Panc1 (cell line): ENCODE results near the gene NDUFA1.

Source experiments
- SIN3A ChIP-seq: IDR thresholded peaks from 2 replicates; pipeline ENCODE4 v1.6.1; 2012; ENCODE audit warnings: low read depth, mild to moderate bottlenecking, low read length, moderate library complexity, borderline replicate concordance; ENCODE audit not compliant: insufficient read depth
- TF ChIP-seq, protein P1 (sequence below): fragments of 450-650 bp; IDR thresholded peaks from 2 replicates; pipeline ENCODE4 v1.5.1; 2017; ENCODE audit warnings: mild to moderate bottlenecking
- TF ChIP-seq, protein P2 (sequence below), 2 experiments: IDR thresholded peaks; 2 replicates each; pipeline ENCODE4 v1.6.1; 2011 to 2012; ENCODE audit warnings: low read depth in 2 of 2, control low read depth in 1 of 2, low read length in 1 of 2, mild to moderate bottlenecking in 1 of 2, moderate library complexity in 1 of 2; ENCODE audit not compliant: insufficient read depth in 1 of 2

DNA sequence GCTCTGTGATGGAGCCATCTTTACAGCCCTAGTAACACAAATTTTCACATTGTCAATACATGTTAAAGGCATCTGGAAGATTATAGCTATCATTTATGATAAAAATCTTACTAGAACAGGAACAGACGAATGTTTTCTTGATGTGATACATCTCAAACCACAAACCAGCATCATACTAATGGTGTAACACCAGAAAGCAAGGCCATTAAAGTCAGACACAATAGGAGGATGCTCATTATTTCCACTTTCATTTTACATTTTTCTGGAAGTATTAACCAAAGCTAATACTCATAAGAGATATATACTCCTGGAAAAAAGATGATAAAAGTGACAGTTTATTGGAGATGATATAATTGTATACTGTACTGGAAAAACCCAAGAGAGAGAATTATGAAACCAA lies 29.3 kb downstream of the NDUFA1 start:
- TF ChIP-seq, protein P1, sequence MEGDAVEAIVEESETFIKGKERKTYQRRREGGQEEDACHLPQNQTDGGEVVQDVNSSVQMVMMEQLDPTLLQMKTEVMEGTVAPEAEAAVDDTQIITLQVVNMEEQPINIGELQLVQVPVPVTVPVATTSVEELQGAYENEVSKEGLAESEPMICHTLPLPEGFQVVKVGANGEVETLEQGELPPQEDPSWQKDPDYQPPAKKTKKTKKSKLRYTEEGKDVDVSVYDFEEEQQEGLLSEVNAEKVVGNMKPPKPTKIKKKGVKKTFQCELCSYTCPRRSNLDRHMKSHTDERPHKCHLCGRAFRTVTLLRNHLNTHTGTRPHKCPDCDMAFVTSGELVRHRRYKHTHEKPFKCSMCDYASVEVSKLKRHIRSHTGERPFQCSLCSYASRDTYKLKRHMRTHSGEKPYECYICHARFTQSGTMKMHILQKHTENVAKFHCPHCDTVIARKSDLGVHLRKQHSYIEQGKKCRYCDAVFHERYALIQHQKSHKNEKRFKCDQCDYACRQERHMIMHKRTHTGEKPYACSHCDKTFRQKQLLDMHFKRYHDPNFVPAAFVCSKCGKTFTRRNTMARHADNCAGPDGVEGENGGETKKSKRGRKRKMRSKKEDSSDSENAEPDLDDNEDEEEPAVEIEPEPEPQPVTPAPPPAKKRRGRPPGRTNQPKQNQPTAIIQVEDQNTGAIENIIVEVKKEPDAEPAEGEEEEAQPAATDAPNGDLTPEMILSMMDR = no peak
- TF ChIP-seq, protein P2, sequence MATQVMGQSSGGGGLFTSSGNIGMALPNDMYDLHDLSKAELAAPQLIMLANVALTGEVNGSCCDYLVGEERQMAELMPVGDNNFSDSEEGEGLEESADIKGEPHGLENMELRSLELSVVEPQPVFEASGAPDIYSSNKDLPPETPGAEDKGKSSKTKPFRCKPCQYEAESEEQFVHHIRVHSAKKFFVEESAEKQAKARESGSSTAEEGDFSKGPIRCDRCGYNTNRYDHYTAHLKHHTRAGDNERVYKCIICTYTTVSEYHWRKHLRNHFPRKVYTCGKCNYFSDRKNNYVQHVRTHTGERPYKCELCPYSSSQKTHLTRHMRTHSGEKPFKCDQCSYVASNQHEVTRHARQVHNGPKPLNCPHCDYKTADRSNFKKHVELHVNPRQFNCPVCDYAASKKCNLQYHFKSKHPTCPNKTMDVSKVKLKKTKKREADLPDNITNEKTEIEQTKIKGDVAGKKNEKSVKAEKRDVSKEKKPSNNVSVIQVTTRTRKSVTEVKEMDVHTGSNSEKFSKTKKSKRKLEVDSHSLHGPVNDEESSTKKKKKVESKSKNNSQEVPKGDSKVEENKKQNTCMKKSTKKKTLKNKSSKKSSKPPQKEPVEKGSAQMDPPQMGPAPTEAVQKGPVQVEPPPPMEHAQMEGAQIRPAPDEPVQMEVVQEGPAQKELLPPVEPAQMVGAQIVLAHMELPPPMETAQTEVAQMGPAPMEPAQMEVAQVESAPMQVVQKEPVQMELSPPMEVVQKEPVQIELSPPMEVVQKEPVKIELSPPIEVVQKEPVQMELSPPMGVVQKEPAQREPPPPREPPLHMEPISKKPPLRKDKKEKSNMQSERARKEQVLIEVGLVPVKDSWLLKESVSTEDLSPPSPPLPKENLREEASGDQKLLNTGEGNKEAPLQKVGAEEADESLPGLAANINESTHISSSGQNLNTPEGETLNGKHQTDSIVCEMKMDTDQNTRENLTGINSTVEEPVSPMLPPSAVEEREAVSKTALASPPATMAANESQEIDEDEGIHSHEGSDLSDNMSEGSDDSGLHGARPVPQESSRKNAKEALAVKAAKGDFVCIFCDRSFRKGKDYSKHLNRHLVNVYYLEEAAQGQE (IDR thresholded peaks at IDR 0.05; ENCODE audit: insufficient read depth in 1 of 2, low read depth in 2 of 2, low read length in 1 of 2) = no peak
- no peak for TF ChIP-seq SIN3A
